Retina (tissue), 1 donor: ENCODE results near the gene ZBTB44.
"Not testable (repeated sequence)": the region's sequence is repeated elsewhere in the genome, so short reads cannot be mapped to it uniquely, and the experiment has no call there.

ENCODE experiments used
- DNase-seq: peaks from one replicate; pipeline ENCODE4 v3.0.0-alpha.2; 2016

ZBTB44 gene

DNA sequence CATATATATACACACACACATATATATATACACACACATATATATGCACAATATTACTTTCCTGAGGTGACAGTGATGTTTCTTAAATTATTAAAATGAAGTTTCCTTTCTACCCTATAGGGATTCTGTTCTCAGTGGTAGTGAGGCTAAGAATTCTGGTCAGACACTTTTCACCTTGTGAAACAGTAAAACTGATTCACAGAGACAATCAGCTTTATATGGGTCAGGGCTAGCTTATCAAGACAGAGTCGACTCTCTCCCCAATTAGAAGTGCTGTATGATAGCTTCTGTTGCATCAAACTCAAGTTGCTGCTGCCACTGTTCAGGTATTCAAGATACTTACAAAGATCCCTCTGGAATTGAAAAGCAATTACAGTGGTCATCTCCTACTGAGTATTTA, 68.4 kb downstream of the ZBTB44 start:
- DNase-seq: peak; percentile 8

DNA sequence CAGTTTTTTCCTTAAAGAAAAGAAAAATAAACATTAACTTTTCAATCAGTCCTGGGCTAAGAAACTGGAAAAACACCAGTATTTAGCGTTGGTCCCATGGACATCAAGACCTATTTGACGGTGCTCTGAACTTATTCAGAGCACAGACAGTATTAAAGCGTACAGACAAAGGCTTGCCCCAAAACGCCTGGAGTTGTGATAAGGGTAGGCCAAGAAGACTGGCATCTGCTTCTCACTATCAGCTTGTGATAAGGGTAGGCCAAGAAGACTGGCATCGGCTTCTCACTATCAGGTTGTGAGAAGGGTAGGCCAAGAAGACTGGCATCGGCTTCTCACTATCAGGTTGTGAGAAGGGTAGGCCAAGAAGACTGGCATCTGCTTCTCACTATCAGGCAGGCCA, 69.3 kb downstream of the ZBTB44 start:
- not testable (repeated sequence) for DNase-seq

DNA sequence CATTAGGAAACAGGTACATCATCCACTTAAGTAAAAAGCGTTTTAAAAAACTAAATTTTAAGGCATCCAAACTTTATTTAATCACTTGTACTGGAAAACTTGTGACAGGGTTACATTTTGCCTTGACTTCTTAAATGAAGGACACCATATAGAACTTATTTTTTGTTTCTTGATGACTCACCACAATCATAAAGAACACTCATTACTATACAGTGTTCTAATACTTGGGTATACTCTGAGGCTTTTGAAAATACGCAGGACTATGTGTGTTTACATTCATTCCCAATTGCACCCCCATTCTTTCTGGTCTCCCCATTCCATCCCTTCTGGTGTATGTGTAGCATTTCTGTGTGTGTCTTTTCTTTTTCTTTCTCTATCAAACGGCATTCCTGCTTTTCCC, 69.9 kb downstream of the ZBTB44 start:
- DNase-seq: no peak

DNA sequence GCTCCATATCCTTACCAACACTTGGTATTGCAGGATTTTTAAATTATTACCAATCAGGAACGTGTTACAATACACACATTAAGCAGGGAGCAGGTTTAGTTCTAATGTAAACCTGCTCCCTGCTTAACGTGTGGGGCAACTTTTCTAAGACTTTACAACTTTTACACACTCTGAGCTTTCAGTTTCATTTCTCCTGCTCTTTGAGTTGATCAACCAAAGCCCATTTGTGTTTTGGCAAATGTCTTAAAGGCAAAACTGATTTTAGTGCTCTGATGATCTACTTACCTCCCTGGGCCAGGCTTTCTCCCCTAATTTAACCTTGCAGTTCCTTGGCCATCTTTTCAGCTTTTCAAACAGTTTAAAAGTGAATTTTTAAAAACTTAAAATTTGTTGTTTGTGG, 70.9 kb downstream of the ZBTB44 start:
- no peak for DNase-seq

DNA sequence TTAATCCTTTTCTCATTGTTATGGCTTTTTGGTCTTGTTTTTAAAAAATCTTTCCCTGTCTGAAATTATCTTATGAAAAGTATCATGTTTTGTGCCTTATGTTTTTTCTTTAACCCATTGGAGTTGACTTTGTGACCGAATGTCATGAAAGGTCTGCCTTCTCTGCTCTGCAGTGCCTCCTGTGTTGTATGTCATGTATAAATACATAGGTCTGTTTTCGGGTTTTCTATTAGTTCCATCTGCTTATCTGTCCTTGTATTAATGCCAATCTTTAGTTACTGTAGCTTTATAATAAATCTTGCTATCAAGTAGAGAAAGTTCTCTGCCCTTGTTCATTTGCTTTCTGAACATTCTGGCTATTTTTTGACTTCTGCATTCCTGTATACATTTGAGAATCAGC, 73.0 kb downstream of the ZBTB44 start:
- no peak for DNase-seq

DNA sequence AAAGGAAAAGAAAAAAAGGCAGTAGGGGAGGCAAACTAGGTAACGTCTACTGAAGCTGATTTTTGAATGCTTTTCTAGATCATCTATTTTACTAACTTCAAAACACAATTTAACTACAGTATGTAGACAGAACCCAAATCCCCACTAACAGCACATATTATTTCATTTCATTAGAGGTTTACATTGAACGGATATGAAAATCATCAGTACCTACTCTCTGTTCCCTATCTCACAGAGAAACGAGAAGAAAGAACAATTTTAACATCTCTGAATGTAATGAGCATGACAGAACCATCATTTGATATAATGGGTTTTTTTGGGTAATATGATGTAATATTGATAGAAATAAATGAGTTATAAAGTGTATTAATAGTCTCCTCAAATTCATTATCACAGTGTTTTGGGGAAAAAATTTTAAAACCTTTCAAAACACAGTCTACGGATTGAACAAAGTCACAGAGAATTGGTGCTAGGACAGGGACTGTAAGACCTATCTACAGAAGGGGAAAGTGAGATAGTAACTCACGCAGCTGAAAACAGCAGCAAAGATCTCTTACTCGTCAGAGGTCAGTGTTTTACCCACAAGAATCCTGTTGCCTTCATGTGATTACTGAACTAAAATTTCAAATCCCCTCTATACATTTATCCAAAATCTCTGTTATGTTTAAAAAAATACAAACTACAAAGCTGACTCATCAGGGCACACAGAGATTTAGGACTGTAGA, 77.3 kb downstream of the ZBTB44 start:
- no peak for DNase-seq

- DNase-seq: no peak
These were observed 80.4 kb downstream of the ZBTB44 start for GRCh38 chr11:130234315-130234714.

- not testable (repeated sequence) for DNase-seq
These were observed 80.8 kb downstream of the ZBTB44 start for GRCh38 chr11:130233888-130234287.

GRCh38 chr11:130233486-130233885, 81.2 kb downstream of the ZBTB44 start:
- not testable (repeated sequence) for DNase-seq

DNA sequence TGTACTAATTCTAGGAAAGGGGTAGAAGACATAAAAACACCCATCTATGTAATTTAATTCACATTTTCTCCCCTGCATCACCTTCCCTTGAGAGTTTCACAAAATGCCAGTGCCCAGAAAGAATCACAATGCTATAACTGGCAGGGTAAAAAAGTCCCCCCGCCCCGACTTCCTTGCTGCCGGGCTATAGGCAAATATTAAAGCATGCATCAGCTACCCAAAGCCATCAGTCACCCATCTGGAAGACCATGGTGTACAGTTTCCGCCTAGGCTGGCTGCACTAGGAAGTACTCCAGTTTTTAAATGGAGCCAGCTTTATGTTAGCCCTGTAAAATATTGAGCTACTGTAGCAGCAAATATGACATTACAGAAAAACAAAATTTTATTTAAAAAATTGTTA, 87.3 kb downstream of the ZBTB44 start:
- DNase-seq: no peak

DNA sequence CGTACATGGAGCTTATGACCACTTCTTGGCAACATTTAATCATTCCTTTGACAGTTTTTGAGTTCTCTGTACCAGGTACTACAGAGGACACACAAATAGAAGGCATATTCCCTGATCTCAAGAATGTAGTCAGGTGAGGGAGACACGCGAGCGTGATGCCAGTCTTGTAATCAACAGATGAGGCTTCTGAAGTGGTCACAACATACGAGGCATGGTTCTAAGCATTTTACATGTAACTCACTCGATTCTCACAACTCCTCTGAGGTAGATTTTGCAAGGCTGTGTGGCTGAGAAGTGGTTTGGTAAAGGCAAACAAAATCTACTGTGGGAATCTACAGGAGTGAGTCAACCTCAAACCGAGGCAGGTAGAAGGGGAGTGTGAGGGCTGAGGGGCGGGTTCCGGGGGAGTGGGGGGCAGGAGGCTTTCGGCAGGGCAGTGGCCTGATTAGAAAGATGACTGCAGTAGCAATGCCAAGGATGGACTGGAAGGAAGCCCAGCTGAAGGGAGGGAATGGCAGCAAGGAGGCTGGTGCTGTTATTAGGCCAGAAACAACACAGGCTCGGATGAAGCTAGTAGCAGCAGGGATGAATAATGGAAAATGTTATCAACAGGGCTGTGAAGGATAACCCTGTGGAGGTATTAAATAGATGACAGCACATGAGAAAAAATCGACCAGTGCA, 91.3 kb downstream of the ZBTB44 start:
- DNase-seq: no peak

DNA sequence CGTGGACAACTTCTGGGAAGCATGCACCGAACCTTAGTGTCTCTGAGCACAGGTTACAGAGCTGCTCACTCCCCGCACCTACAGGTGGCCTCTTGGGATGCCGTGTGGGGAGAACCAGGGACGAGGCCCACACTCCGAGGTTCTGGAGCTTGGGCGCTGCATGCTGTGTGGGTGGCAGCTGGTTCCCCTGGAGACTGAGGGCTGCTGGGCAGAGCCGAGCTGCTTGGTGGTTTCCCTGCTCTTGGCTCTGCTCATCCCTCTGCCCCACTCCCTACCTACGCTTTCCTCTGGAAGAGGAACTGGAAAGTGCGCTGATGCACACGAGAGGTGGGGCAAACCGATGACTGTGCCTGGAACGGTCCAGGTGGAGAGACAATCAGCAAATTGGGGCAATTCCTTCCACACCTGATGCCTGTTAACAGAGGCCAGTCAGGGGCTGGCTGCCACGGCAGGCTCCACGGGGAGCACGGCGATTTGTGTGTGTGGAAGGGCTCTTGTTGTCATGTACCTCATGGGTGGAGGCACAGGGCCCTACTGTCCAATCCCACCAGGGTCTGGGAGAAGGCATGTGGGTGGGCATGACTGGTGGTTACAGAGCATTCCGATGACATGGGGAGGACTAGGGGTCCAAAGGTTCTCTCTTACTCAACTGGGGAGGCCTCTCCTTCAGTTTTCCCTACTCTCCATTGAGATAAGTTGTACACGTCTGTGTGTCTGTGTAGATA, 94.2 kb downstream of the ZBTB44 start:
- DNase-seq: no peak

- DNase-seq: no peak
These were observed 95.6 kb downstream of the ZBTB44 start for GRCh38 chr11:130219148-130219547.

GRCh38 chr11:130218501-130219070, 96.1 kb downstream of the ZBTB44 start:
- DNase-seq: no peak

GRCh38 chr11:130217133-130218031, 97.3 kb downstream of the ZBTB44 start:
- DNase-seq: peak; percentile 37

GRCh38 chr11:130216591-130217132, 98.1 kb downstream of the ZBTB44 start:
- peak; percentile 48 for DNase-seq

DNA sequence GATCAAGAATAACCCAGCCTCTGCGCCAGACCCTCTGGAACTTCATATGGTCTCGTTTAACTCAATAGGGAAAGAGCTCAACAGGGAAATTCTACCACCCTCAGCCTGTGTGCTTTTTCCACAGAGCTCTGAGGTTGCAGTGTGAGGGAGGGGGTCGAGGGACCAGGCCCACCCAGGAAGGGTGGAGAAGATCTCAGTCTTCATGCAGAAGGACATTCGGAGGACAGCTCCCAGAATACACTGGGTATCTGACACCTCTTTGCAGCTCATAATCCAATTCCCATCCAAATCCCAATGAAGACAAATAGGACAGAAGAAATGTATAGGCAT, 98.5 kb downstream of the ZBTB44 start:
- DNase-seq: no peak

DNA sequence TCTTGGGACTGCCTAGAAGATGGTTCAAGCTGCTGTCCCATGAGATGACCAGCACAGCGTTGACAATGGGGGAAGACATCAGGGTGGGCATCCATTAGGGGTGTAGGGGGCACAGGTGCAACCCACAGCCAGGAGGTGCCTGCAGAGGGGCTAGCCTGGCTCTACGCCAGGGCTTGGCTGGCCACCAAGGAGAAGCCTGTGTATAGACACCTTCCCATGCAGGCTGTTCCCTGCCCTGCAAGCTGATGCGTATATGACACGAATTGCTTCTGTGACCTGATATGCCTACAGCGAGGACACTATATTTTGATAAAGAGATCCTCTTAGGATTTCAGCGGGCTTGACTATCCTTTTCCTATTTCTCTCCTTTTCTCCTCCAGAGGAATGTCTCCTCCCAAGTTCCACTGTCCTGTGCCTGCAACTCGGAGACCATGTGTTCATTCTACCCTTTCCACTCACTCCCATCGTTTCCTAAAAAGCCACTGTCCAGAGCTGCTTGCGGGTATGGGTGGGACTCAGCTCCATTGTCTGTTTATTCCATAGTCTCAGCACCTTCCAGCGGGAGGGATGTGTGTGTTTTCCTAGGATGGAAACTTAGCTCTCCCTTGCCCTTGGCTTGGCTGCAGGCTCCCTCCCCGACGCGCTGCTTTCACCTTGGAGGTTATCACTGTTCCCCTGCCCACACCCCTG, 99.0 kb downstream of the ZBTB44 start:
- no peak for DNase-seq

GRCh38 chr11:130214861-130215530, 99.7 kb downstream of the ZBTB44 start:
- DNase-seq: no peak

DNA sequence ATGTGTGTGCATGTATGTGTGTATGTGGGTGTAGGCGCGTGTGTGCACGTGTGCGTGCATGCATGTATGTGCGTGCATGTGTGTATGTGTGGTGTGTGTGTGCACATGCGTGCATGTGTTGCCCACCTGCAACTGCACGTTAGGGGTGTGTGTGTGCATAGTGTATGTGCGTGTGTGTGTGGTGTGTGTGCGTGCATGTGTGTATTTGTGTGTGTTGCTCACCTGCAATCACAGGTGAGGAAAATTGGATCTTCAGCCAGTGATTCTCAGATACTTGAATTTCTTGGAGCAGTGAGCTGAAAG, 100.8 kb downstream of the ZBTB44 start:
- no peak for DNase-seq
